Ovary (tissue), 3 donors: ENCODE measurements around the gene GHRL.

Experiments
- CTCF ChIP-seq, 3 donors: fragments of 450-650 bp in 2 of 3; fragments of 200-600 bp in 1 of 3; IDR thresholded peaks; one replicate each; pipeline versions ENCODE4 v1.5.1 to v1.8.0; 2016 to 2022; ENCODE audit warnings: antibody characterized with exemption in 3 of 3, mild to moderate bottlenecking in 1 of 3
- POLR2A ChIP-seq: fragments of 450-650 bp; IDR thresholded peaks from one replicate; pipeline ENCODE4 v1.6.1; 2017; ENCODE audit warnings: antibody characterized with exemption, mild to moderate bottlenecking, moderate library complexity
- donor health status: DM: no; HTN: no; CAD: no.

GRCh38 chr3:10294030-10294586 is 1.4 kb upstream of the GHRL start:
- no peak for TF ChIP-seq POLR2A
- no peak for TF ChIP-seq CTCF (IDR thresholded peaks at IDR 0.05)
